ENCODE results near the gene ADNP2. TPM values are rescaled to one million over a fixed set of nuclear protein-coding genes. Genes with fewer than 3 reads are reported as not detected.

ADNP2 gene
- total RNA-seq, 2 donors from 2014 or later = 17.5 to 36.0 TPM

- DNase-seq (ENCODE audit: low spot score) = peak; percentile 44
- WGBS = 44% methylated on average over 17 of the region's 17 CpGs
- no peak for TF ChIP-seq POLR2A (IDR thresholded peaks at IDR 0.05)
- TF ChIP-seq, protein P1, sequence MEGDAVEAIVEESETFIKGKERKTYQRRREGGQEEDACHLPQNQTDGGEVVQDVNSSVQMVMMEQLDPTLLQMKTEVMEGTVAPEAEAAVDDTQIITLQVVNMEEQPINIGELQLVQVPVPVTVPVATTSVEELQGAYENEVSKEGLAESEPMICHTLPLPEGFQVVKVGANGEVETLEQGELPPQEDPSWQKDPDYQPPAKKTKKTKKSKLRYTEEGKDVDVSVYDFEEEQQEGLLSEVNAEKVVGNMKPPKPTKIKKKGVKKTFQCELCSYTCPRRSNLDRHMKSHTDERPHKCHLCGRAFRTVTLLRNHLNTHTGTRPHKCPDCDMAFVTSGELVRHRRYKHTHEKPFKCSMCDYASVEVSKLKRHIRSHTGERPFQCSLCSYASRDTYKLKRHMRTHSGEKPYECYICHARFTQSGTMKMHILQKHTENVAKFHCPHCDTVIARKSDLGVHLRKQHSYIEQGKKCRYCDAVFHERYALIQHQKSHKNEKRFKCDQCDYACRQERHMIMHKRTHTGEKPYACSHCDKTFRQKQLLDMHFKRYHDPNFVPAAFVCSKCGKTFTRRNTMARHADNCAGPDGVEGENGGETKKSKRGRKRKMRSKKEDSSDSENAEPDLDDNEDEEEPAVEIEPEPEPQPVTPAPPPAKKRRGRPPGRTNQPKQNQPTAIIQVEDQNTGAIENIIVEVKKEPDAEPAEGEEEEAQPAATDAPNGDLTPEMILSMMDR (IDR thresholded peaks at IDR 0.05) = no peak
- peak; percentile 53 for TF ChIP-seq POLR2AphosphoS5 (IDR thresholded peaks at IDR 0.05)
Measured at GRCh38 chr18:80176334-80177073, 67.4 kb downstream of the ADNP2 start.

GRCh38 chr18:80177128-80177527 lies 68.1 kb downstream of the ADNP2 start:
- peaks cover 10% of the 10 kb centered on the region for H3K4me1 ChIP-seq (replicated peaks)
- no peak for DNase-seq (ENCODE audit: low spot score)
- TF ChIP-seq POLR2AphosphoS5 (IDR thresholded peaks at IDR 0.05) = no peak
- TF ChIP-seq, protein P1 (IDR thresholded peaks at IDR 0.05) = no peak
- TF ChIP-seq POLR2A (IDR thresholded peaks at IDR 0.05) = no peak
- WGBS = 83% methylated on average over 8 of the region's 8 CpGs
- no peak overlapping the region for H3K4me3 ChIP-seq
- intact Hi-C loops (cut with DNase I) = no loop called here
- no peaks in the 10 kb centered on the region for H3K27me3 ChIP-seq (replicated peaks; ENCODE audit: insufficient read depth)
- H3K27ac ChIP-seq = no peak overlapping the region
- H3K9me3 ChIP-seq = no peaks in the 10 kb centered on the region
- no peaks in the 10 kb centered on the region for H3K36me3 ChIP-seq

More at GRCh38 chr18:80176334-80177073, 67.4 kb downstream of the ADNP2 start:
- intact Hi-C loops (cut with DNase I) = no loop called here
- H3K9me3 ChIP-seq = no peaks in the 10 kb centered on the region
- no peak overlapping the region for H3K4me3 ChIP-seq
- peaks cover 5% of the 10 kb centered on the region for H3K4me1 ChIP-seq (replicated peaks)
- H3K27me3 ChIP-seq (replicated peaks; ENCODE audit: insufficient read depth) = no peaks in the 10 kb centered on the region
- no peak overlapping the region for H3K27ac ChIP-seq
- no peaks in the 10 kb centered on the region for H3K36me3 ChIP-seq

DNA sequence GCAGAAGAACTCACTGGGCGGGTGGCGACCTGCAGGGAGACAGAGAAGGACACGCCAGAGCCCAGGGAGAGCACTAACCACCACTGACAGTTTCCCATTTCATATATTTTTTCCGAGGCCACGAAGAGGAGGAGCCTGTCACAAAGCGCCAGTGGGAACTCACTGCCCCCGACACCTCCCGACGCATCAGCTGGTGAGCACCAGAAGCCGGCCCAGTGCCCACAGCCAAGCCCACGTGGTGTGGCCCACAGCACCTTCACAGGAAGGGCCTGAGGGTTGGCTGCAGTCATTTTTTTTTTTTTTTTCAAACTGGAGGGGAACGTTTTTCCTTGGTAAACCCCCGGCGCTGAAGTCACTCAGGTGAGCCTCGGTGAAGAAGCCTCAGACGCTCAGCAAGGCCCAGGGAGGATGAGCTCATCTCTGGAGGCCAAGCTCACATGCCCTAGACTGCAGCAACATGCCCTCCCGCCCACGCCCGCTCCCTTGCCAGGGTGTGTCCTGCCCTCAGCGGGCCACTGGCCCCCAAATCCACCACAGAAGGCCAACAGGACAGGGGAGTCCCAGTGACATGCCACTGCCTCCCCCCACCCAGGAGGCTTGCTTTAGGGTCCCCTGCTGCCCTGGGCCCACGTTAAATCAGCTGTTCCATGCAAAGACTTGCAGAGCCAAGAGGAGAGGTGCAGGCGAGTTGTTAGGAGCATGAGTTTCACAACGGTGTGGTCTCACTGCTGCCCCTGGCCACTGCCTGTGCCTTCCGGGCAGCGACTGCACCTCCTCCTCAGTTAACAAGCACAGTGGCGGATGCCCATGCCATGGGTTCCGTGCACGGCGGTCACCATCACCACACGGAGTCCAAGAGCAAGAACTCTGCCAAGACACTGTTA lies 70.1 kb downstream of the ADNP2 start:
- WGBS = 61% methylated on average over 29 of the region's 30 CpGs

GRCh38 chr18:80179857-80180558 lies 70.9 kb downstream of the ADNP2 start:
- no peaks in the 10 kb centered on the region for H3K36me3 ChIP-seq
- no peak overlapping the region for H3K4me3 ChIP-seq
- H3K27me3 ChIP-seq (replicated peaks; ENCODE audit: insufficient read depth) = no peaks in the 10 kb centered on the region
- peaks cover 10% of the 10 kb centered on the region for H3K4me1 ChIP-seq (replicated peaks)
- no peaks in the 10 kb centered on the region for H3K9me3 ChIP-seq
- TF ChIP-seq, protein P1 (IDR thresholded peaks at IDR 0.05) = peak in 1 of 4 experiments; percentile 30
- no peak for TF ChIP-seq POLR2A (IDR thresholded peaks at IDR 0.05)
- WGBS = 51% methylated on average over 17 of the region's 20 CpGs
- intact Hi-C loops (cut with DNase I) = no loop called here
- no peak overlapping the region for H3K27ac ChIP-seq
- DNase-seq (ENCODE audit: low spot score) = peak; percentile 23

More for the DNA sequence above, 70.1 kb downstream of the ADNP2 start:
- Histone ChIP-seq H3K27me3 (replicated peaks; ENCODE audit: insufficient read depth) (no peaks in the 10 kb centered on the region), H3K27ac (no peak overlapping the region), H3K9me3 (no peaks in the 10 kb centered on the region), H3K4me3 (no peak overlapping the region), H3K36me3 (no peaks in the 10 kb centered on the region), H3K4me1 (replicated peaks) (peaks cover 10% of the 10 kb centered on the region)
- no peak for TF ChIP-seq POLR2AphosphoS5 (IDR thresholded peaks at IDR 0.05)
- TF ChIP-seq, protein P1 (IDR thresholded peaks at IDR 0.05) = no peak
- TF ChIP-seq POLR2A (IDR thresholded peaks at IDR 0.05) = no peak
- DNase-seq (ENCODE audit: low spot score) = no peak
- intact Hi-C loops (cut with DNase I) = no loop called here
